ENCODE measurements around the gene WDFY2.
"Not testable (repeated sequence)": the region's sequence is repeated elsewhere in the genome, so short reads cannot be mapped to it uniquely, and the experiment has no call there.

Gene WDFY2

DNA sequence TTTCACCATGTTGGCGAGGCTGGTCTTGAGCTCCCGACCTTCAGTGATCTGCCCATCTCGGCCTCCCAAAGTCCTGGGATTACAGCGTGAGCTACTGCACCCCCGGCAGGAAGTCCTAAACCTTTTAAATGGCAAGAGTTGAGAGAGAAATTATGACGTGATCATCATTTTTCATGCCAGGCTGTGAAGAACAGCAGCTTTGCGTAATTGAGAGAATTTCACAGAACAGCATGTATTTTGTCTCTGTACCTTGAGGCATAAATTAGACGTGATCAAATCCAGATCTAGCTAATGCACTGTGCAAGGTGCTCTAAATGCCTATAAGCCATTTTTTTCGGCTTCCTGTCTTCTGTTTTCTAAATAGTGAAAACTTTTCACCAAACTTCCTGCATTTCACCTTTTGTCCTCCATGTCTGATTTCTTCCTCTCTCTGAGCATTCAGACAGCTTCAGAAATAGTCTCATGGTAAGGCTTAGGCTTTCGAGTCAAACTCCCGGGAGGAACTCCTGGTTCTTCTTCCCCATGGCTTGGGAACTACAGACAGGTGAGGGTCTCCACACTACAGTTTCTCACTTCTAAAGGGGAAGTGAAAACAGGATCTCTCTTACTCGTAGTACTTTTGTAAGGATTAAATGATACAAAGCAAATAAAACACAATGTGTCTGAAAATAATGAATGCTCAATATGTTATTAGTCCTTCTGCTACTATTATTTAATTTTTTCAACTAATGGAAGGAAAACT is 51.0 kb downstream of the WDFY2 start:
- no peak for DNase-seq

- DNase-seq: no peak
Observed at GRCh38 chr13:51636349-51636890, 52.2 kb downstream of the WDFY2 start.

DNA sequence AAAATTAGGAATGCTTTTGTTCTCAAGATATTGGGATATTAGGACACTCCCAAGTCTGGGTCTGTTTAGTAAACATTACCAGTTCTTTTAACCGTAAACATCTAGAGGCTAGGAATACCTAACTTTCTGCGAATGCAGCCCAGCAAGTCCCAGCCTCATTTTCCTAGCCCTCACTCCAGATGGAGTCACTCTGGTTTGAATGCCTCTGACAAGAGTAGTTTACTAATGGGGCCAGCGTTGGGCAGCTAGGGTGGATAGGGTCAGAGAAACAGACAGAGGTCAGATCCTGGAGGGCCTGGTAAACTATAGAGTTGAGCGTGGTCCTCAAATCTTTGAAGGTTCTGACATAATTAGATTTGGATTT is 53.6 kb downstream of the WDFY2 start:
- DNase-seq: no peak

DNA sequence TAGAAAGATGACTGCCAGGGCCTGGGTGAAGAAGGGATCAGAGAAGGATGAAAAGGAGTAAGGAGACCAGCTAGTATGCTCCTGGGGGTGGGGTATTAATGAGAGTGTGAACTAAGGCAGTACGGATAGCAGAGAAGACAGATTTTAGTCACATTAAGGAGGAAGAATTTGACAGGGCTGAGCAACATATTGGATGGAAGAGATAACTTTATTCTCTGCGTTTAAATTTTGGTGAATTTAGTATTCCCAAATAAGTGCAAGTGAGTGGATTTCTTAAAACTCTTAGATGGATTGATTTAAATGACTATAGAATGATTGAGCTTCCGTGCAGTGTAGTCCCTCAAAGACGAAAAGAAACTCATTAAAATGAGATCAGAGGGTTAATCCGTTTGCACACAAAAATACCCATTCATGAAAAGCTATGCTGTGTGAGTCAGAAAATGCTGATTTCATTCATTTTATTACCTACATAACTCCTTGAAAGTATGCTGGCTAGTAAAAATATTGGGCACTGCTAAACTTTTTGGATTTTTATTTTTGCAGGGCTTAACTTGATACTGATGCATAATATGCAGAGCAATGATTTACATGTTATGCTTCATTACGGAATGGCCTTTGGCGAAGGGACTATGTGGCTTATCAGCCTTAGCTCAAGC is 54.1 kb downstream of the WDFY2 start:
- no peak for DNase-seq

DNA sequence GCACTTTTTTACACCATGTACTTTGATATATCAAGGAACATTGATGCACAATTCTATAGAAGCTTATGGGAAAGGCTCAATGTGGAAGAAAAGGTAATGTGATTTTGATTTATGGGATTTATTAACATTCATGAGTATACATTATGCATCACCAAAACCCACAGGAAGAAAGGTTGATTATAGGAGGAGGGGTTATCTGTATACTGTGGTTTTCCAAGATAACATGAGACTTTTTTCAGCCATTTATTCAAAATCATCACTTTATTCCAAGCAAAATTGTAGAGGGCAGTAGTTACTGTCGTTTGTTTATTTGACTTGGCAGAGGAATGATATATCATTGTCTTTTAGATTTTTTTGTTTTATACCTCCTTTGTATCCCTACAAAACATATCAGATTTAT is 54.9 kb downstream of the WDFY2 start:
- DNase-seq: no peak

DNA sequence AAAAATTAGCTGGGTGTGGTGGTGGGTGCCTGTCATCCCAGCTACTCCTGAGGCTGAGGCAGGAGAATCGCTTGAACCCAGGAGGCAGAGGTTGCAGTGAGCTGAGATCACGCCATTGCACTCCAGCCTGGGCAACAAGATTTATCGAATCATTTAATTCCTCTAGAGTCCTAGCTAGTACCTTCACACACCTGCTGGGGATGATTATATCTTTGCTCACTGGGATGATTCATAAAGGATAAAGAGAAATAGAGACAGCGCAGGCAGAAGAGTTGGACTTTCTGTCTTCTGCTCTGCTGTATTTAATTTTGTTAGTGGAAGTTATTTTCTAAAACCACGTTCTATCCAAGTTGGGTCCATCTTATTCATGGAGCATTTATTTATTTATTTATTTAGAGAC is 56.4 kb downstream of the WDFY2 start:
- not testable (repeated sequence) for DNase-seq

- DNase-seq: peak; percentile 52 to 54
Observed at GRCh38 chr13:51643105-51643881, 59.0 kb downstream of the WDFY2 start.

DNA sequence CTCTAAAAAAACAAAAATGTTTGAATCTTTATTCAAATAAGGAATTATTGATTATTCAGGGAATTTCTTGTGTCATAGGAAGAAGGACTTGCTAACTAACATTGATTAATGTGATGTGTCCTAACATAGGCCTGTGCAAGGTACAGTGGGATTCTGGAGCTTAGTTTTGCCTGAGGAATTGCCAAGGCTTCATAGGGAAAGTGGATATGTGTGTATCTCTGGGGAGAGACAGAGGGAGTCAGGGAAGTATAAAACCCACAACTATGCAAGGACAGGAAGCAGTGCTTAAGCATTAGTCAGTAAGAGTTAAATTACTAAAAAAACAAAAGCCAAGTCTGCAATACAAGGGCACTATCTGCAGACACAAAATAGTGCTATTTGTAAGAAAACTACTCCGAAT is 59.6 kb downstream of the WDFY2 start:
- DNase-seq: no peak

GRCh38 chr13:51644654-51645053 is 60.4 kb downstream of the WDFY2 start:
- no peak for DNase-seq

DNA sequence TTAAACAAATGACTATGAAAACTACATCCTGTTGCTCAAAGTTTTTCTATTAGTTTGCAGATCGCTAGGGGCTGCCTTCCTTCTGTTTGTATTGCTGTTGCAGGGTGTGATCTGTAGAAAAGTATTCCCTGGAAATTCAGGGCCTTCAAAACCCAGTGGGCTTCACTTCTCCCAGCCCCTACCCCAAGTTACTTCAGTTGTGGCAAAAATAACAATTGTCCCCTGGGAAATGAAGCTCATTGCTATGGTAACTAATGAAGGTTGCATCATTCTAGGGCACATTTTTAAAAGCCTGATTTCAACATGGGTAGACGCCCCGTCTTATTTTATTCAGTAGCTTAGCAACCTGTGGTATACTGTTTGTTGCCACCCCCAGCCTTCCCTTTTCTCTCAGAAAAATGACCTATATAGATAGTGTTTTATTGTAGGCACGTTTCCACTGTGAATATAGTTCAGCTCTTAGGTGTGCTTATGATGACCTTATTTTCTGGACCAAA is 60.9 kb downstream of the WDFY2 start:
- DNase-seq: peak; percentile 83 to 86

DNA sequence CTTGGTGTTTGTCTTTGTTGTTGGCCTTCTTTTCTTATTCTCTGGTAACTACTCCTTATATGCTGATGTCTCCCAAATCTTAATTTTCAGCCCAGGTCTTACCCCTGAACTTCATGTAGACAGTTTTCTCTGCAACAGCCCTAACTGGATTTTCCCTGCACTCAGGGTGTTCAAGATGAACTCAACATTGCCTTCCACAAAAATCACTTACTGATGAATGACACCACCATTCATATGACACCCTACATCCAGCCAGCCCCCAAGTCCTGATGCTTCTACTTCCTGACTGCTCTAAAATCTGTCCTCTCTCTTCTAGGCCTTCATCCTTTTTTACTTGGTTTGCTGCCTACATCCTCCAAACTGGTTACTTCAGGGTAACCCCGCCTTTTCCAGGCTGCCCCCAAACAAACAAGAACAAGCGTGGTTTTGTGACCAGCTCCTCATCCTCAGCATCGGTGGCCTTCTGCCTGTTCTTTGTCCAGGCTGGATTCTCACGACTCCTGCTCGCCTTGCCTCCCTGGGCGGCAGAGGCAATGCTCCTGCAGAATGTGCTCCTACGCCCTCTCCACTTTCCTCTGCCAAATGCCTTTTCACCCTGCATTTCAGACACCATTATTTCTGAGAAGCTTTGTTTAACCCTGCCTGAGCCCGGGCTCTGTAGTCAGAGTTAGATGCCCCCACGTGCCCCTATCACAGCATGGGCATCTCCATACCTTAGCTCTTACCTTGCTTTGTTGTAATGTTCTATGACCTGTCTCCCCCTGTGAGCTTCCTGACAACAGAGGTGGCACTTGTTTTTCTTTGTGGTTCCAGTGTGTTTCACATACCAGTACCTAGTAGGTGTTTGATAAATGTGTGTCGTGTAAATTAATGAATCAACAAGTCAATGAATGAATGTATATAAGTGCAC is 61.8 kb downstream of the WDFY2 start:
- DNase-seq: peak in 1 of 2 donors; percentile 55

- DNase-seq: peak in 1 of 2 donors; percentile 36
Observed at GRCh38 chr13:51647067-51647466, 62.8 kb downstream of the WDFY2 start.

DNA sequence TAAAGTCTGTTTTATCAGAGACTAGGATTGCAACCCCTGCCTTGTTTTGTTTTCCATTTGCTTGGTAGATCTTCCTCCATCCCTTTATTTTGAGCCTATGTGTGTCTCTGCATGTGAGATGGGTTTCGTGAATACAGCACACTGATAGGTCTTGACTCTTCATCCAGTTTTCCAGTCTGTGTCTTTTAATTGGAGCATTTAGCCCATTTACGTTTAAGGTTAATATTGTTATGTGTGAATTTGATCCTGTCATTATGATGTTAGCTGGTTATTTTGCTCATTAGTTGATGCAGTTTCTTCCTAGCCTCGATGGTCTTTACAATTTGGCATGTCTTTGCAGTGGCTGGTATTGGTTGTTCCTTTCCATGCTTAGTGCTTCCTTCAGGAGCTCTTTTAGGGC is 67.9 kb downstream of the WDFY2 start:
- not testable (repeated sequence) for DNase-seq

GRCh38 chr13:51659276-51660127 is 75.2 kb downstream of the WDFY2 start:
- no peak for DNase-seq

DNA sequence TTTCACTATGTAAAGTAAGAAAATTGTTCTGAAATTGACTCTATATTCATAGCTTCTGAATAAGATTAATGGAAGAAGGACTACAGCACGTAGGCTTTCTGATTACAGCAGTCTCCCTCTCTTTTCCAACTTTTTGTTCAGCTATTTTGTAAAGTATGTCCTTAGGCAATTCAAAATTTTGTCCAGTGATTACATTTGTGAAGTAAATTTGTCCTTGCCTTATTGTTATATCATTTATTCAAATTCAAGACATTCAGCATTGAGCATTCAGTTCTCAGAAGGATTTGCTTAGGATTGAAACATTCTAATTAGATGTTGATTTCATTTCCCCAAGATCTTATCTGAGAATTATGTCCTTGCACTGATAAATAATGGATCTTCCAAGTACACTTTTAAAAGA is 76.6 kb downstream of the WDFY2 start:
- DNase-seq: no peak

DNA sequence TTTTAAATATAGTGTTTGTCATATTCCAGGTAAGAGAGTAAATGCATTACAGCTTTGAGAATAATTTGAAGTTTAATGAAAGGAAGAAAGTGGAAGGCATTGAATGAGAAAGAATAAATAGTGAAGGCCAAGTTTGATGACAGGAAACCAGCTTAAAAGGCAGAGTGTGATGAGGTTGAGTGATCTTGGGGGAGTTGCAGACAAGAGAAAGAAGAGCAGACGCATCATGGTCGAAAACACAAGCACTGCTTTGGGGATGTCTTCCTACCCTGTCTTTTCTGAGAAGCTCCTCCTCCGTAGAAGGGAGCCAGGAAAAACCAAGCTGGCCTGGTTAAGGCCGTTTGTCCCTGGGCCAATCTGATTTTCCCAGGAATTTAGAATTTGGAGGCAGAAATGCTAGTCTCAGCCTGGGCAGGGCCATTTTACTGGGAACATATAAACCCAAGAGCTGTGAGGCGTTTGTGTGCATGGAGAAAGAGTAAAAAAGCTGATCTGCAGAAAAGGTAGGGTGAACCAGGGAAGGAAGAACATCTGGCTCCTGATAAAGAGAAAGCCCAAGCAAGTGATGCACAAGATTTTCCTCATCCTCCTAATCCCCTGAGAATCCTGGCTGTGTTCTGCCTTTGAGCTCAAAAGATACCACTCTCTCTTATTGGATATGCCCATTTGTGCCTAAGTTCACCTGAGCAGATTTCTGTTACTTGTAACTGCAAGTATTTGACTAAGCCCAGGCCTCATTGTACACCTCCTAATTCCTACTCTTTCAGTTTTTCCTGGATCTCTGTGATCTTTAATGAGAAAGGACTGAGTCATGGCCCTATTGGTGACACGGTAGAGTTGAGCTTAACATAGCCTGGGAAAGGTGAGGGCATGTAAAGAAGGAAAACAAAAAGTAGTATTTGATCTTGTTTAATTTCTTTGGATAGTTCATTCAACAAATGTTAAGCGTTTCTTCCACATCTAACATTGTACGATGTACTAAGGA is 80.0 kb downstream of the WDFY2 start:
- no peak for DNase-seq

GRCh38 chr13:51665456-51665855 is 81.2 kb downstream of the WDFY2 start:
- no peak for DNase-seq

DNA sequence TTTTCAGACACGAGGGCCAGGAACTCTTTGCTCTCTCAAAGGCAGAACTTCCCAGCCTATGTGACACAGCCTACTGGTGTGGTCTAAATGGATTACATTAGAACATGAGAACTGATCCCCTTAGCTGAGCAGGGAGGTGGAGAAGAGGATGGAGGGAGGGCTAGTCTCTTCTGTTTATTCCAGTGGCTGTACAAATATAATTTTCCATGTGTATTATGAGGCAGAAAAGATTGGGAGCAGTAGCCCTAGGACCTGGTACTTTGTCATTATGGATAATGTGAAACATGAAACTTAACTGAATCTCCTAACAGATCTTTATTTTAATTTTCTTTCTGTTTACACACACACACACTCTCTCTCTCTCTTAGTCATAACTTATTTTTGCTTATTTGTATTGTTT is 82.1 kb downstream of the WDFY2 start:
- no peak for DNase-seq

DNA sequence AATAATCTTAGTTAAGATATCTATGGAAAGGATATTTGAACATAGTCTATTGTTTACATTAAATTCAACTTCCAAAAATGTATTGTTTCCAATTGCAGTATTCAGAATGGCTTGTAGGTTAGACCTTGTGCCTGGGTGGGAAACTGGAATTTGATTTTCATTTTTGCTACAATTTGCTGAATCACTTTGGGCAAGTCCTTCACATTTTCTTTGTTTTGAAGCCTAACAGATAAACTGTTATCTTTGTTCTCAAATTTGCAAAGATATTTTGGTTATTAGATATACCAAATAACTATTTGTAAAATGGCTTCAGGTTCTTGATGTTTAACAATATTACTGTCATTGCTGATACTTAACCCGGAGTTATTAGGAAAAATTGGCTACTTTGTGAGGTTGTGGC is 82.6 kb downstream of the WDFY2 start:
- DNase-seq: no peak

DNA sequence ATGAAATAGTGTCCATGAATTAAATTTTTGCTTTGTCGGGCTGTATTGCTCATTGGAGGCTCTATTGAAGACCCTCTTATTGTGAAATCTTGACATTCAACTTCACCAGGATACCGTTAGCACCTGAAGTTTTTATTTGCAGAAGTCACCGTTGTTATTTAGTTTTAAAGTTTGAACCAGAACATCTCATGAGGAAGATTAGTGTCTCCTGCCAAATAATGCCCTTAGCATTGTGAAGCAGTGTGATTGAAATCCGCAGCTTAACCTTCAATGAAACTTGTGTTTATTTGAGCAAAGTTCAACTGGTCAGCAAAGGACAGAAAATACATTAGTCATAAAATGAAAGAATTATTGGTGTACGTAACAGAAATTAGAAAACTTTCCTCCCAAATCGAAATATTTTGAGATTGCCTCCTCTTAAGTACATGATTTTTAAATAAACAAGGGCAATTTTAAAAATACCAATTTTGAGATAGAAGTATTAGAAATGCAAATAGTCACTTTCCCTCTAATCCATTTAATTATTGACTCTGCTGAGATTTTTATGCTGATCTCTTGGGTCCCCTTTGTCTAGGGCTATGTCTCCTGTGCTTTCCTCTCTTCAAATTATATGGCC is 84.4 kb downstream of the WDFY2 start:
- DNase-seq: no peak
